ENCODE measurements around the gene SLC11A2.

SLC11A2 gene

GRCh38 chr12:50952510-50952909 lies 73.7 kb downstream of the SLC11A2 start, which contains the start of gene HIGD1C:
HIGD1C (plus strand) TSS chr12:50952544; CDS start chr12:50953999, 1,455 bp downstream.
- TF ChIP-seq CTCF (IDR thresholded peaks at IDR 0.05; ENCODE audit: low read depth, low read length, missing control alignments), result no peak
- H3K4me3 ChIP-seq (ENCODE audit: low read depth, low read length), result no peak within 1 kb of the TSS
- no peak for DNase-seq (ENCODE audit: low read depth)

GRCh38 chr12:50951112-50951511 lies 75.1 kb downstream of the SLC11A2 start:
- no peak for DNase-seq (ENCODE audit: low read depth)
- no peak for TF ChIP-seq CTCF (IDR thresholded peaks at IDR 0.05; ENCODE audit: low read depth, low read length, missing control alignments)

GRCh38 chr12:50949801-50950302 lies 76.3 kb downstream of the SLC11A2 start:
- no peak for DNase-seq (ENCODE audit: low read depth)
- H3K4me3 ChIP-seq (ENCODE audit: low read depth, low read length), result no peak overlapping the region
- TF ChIP-seq CTCF (IDR thresholded peaks at IDR 0.05; ENCODE audit: low read depth, low read length, missing control alignments), result no peak

More at GRCh38 chr12:50951112-50951511, 75.1 kb downstream of the SLC11A2 start:
- no peak overlapping the region for H3K4me3 ChIP-seq (ENCODE audit: low read depth, low read length)

- TF ChIP-seq CTCF (IDR thresholded peaks at IDR 0.05; ENCODE audit: low read depth, low read length, missing control alignments), result no peak
- DNase-seq (ENCODE audit: low read depth), result no peak
- no peak overlapping the region for H3K4me3 ChIP-seq (ENCODE audit: low read depth, low read length)
These were observed 77.4 kb downstream of the SLC11A2 start for GRCh38 chr12:50948798-50949197.

- TF ChIP-seq CTCF (IDR thresholded peaks at IDR 0.05; ENCODE audit: low read depth, low read length, missing control alignments), result no peak
- DNase-seq (ENCODE audit: low read depth), result no peak
- no peak overlapping the region for H3K4me3 ChIP-seq (ENCODE audit: low read depth, low read length)
These were observed 78.1 kb downstream of the SLC11A2 start for GRCh38 chr12:50947933-50948626.

- no peak for TF ChIP-seq CTCF (IDR thresholded peaks at IDR 0.05; ENCODE audit: low read depth, low read length, missing control alignments)
- H3K4me3 ChIP-seq (ENCODE audit: low read depth, low read length), result no peak overlapping the region
- DNase-seq (ENCODE audit: low read depth), result no peak
These were observed 88.5 kb downstream of the SLC11A2 start for GRCh38 chr12:50937653-50938052.
